HepG2 (cell line): ENCODE measurements around the gene CDH12. TPM values are rescaled to one million over a fixed set of nuclear protein-coding genes. Genes with fewer than 3 reads are reported as not detected.

Source experiments
- ATAC-seq: fragments of 200-7000 bp; cut with Tn5 transposase; 3 replicates; pipeline ENCODE4 v1.9.1; 2020; ENCODE audit warnings: mild to moderate bottlenecking, moderate library complexity
- BruUV-seq: library from RNA; stranded (reverse); fragments of 400-500 nt; replicated peaks from 2 replicates; lab custom pipeline; 2021; lab: Mats Ljungman, UMichigan
- CTCF ChIA-PET: fragments of 300-600 bp; formaldehyde crosslinking; extraction: SDS; loops from one replicate; lab custom pipeline; 2021; ENCODE audit warnings: low total read pairs, inconsistent platforms, low intra/inter-chr PET ratio; lab: Yijun Ruan, JAX
- POLR2A ChIA-PET: fragments of 350-600 bp; sonication (Branson Sonifier 250); formaldehyde crosslinking; loops from one replicate; lab custom pipeline; 2020; ENCODE audit warnings: antibody characterized with exemption, inconsistent platforms; lab: Yijun Ruan, JAX
- DNase-seq: peaks from one replicate; pipeline ENCODE4 v3.0.0-alpha.2; 2015; ENCODE audit warnings: low spot score
- FAIRE-seq: peaks from 3 replicates; lab custom pipeline; 2011; peaks lifted over from hg19 to GRCh38; lab: Jason Lieb, UNC
- H2AFZ ChIP-seq: one replicate; pipeline ENCODE4 v1.6.1; 2011; ENCODE audit warnings: low read length, inconsistent platforms
- H3K27ac ChIP-seq: fragments of 300-600 bp; 3 replicates; pipeline ENCODE4 v1.8.0; 2011; ENCODE audit warnings: mixed run types, mild to moderate bottlenecking, mixed read lengths, low read length, inconsistent platforms; ENCODE audit not compliant: insufficient read depth; ENCODE audit errors: extremely low read length
- H3K27me3 ChIP-seq, 2 experiments: fragments of 200-600 bp in 1 of 2; 2 replicates in 1 of 2; 3 replicates in 1 of 2; pipeline versions ENCODE4 v1.6.0 to v1.8.0; 2011; ENCODE audit warnings: low read length in 2 of 2, mild to moderate bottlenecking in 2 of 2, moderate library complexity in 2 of 2, inconsistent platforms in 1 of 2; ENCODE audit not compliant: insufficient read depth in 2 of 2, control insufficient read depth in 1 of 2
- H3K36me3 ChIP-seq, 2 experiments: fragments of 200-600 bp in 1 of 2; replicated peaks in 1 of 2; 2 replicates in 1 of 2; 3 replicates in 1 of 2; pipeline versions ENCODE4 v1.5.1 to v1.8.0; 2011; ENCODE audit warnings: low read length in 2 of 2, inconsistent platforms in 1 of 2; ENCODE audit not compliant: insufficient read depth in 2 of 2, control insufficient read depth in 1 of 2
- H3K4me1 ChIP-seq: 2 replicates; pipeline ENCODE4 v1.5.1; 2012; ENCODE audit warnings: low read length, inconsistent platforms; ENCODE audit not compliant: insufficient read depth
- H3K4me2 ChIP-seq: 2 replicates; pipeline ENCODE4 v1.6.0; 2011; ENCODE audit warnings: low read depth, low read length, inconsistent platforms
- H3K4me3 ChIP-seq, 3 experiments: fragments of 200-600 bp in 1 of 3; sonication (generic), shearing (Covaris generic) in 1 of 3; replicated peaks in 1 of 3; 2 replicates each; pipeline ENCODE4 v1.5.1; 2011 to 2016; ENCODE audit warnings: low read length in 3 of 3, inconsistent platforms in 2 of 3, low read depth in 2 of 3, mild to moderate bottlenecking in 2 of 3, control low read depth in 1 of 3, mixed read lengths in 1 of 3; ENCODE audit not compliant: insufficient read depth in 1 of 3
- H3K79me2 ChIP-seq: one replicate; pipeline ENCODE4 v1.6.1; 2011; ENCODE audit warnings: low read length, inconsistent platforms; ENCODE audit not compliant: insufficient read depth
- H3K9ac ChIP-seq: 2 replicates; pipeline ENCODE4 v1.6.0; 2011; ENCODE audit warnings: mild to moderate bottlenecking, low read depth, low read length, inconsistent platforms; ENCODE audit not compliant: insufficient read depth
- H3K9me3 ChIP-seq: 2 replicates; pipeline ENCODE4 v1.5.1; 2012; ENCODE audit warnings: mild to moderate bottlenecking, low read length
- H4K20me1 ChIP-seq: 2 replicates; pipeline ENCODE4 v1.6.0; 2011; ENCODE audit warnings: inconsistent platforms, mild to moderate bottlenecking, low read length, moderate library complexity; ENCODE audit not compliant: insufficient read depth
- DMAP1 ChIP-seq: IDR thresholded peaks from 2 replicates; pipeline ENCODE4 v1.6.1; 2016
- DPF2 ChIP-seq: sonication (generic); formaldehyde crosslinking; IDR thresholded peaks from 2 replicates; pipeline ENCODE4 v1.4.0; 2020; ENCODE audit warnings: mild to moderate bottlenecking, low read depth, missing genetic modification reagents, borderline replicate concordance
- FOXO4 ChIP-seq: sonication (generic); formaldehyde crosslinking; conservative IDR thresholded peaks from 2 replicates; pipeline ENCODE4 v1.8.1; 2023; ENCODE audit warnings: missing genetic modification reagents
- GMEB2 ChIP-seq: IDR thresholded peaks from 2 replicates; pipeline ENCODE4 v1.6.1; 2016; ENCODE audit warnings: missing biosample characterization, missing genetic modification reagents, low read depth
- HCFC1 ChIP-seq: fragments of 150-350 bp; IDR thresholded peaks from 2 replicates; pipeline ENCODE4 v1.6.1; 2014; ENCODE audit warnings: low read depth, low read length
- MTA3 ChIP-seq: sonication (generic); formaldehyde crosslinking; IDR thresholded peaks from 2 replicates; pipeline ENCODE4 v1.4.0; 2020; ENCODE audit warnings: missing genetic modification reagents
- SRSF1 ChIP-seq: fragments of 200-400 bp; formaldehyde crosslinking; optimal IDR thresholded peaks from 2 replicates; pipeline ENCODE3; 2017; ENCODE audit warnings: mild to moderate bottlenecking, low read depth, low read length, moderate library complexity
- ZFP90 ChIP-seq: sonication (generic); formaldehyde crosslinking; IDR thresholded peaks from 2 replicates; pipeline ENCODE4 v1.8.0; 2022; ENCODE audit warnings: missing genetic modification reagents, mild to moderate bottlenecking, inconsistent platforms, borderline replicate concordance
- ZNF501 ChIP-seq: sonication (generic); formaldehyde crosslinking; IDR thresholded peaks from 2 replicates; pipeline ENCODE4 v1.5.1; 2020; ENCODE audit warnings: mild to moderate bottlenecking, moderate library complexity, missing genetic modification reagents
- ZSCAN20 ChIP-seq: sonication (generic); formaldehyde crosslinking; IDR thresholded peaks from 2 replicates; pipeline ENCODE4 v1.4.0; 2020; ENCODE audit warnings: missing genetic modification reagents, mild to moderate bottlenecking, borderline replicate concordance
- ZUFSP ChIP-seq: sonication (generic); formaldehyde crosslinking; IDR thresholded peaks from 2 replicates; pipeline ENCODE4 v1.9.0; 2021; ENCODE audit warnings: missing genetic modification reagents, mild to moderate bottlenecking, borderline replicate concordance
- WGBS: methylation state at CpG from one replicate; pipeline ENCODE4 v1.1.6; 2017; ENCODE audit warnings: low lambda C conversion rate; 5-methylcytosine and 5-hydroxymethylcytosine counted together
- in situ Hi-C: cut with HindIII; loops from 2 replicates; pipeline ENCODE4 v1.10.0; 2017; ENCODE audit warnings: low pct_unique_long_range_greater_than_20kb; ENCODE audit not compliant: extremely low pct_ligation_motif_present
- intact Hi-C: fragments of 100-400 bp; cut with micrococcal nuclease; formaldehyde crosslinking; loops from one replicate; pipeline ENCODE4 v1.10.0; 2022; ENCODE audit not compliant: unreplicated experiment
- polyA plus RNA-seq, 8 experiments: library from polyadenylated mRNA; depleted of rRNA in 3 of 8; stranded (reverse) in 7 of 8; unstranded in 1 of 8; fragments of >200 nt; fragmentation: Illumina TruSeq in 4 of 8; extraction: Trizol in 4 of 8; gene quantifications; 2 replicates each; pipeline versions ENCODE4 v1.2.1 to v1.2.3, GENCODE V29; 2011 to 2016; ENCODE audit warnings: low read depth in 4 of 8, missing spikeins in 1 of 8, mixed read lengths in 1 of 8; ENCODE audit not compliant: insufficient read depth in 1 of 8
- total RNA-seq, 5 experiments: library from RNA; depleted of rRNA; stranded (reverse); fragments of >200 nt; fragmentation: Illumina TruSeq; extraction: Trizol; gene quantifications; 2 replicates each; pipeline ENCODE4 v1.2.3, GENCODE V29; 2016; ENCODE audit warnings: low read depth in 1 of 5

CDH12 gene
- total and polyA plus RNA-seq, 2 of the 13 experiments (the other 11 are each of a cell fraction or from before 2014, with no cell fraction given), result not detected

- Histone ChIP-seq H3K4me2 (no peak overlapping the region), H3K4me3 (no peak overlapping the region), H3K4me1 (no peaks in the 10 kb centered on the region), H3K27me3 (no peaks in the 10 kb centered on the region), H3K27ac (no peak overlapping the region), H3K9me3 (no peaks in the 10 kb centered on the region; the same call in 1 of the 2 replicates), H4K20me1 (no peaks in the 10 kb centered on the region), H3K79me2 (no peaks in the 10 kb centered on the region), H3K36me3 (no peaks in the 10 kb centered on the region), H3K9ac (no peak overlapping the region), H2AFZ (no peak overlapping the region)
- 15% methylated on average over 3 of the region's 3 CpGs for WGBS
- intact Hi-C loops, result no loop called here
- TF ChIP-seq ZUFSP (no peak), DPF2 (CRISPR knock-in tag) (no peak), MTA3 (CRISPR knock-in tag) (no peak), ZNF501 (CRISPR knock-in tag) (no peak), ZFP90 (CRISPR knock-in tag) (no peak), DMAP1 (no peak), GMEB2 (CRISPR knock-in tag) (no peak), ZSCAN20 (CRISPR knock-in tag) (no peak), SRSF1 (no peak), HCFC1 (no peak), FOXO4 (CRISPR knock-in tag) (no peak)
- ChIA-PET CTCF (no interaction called here), POLR2A (no interaction called here)
- DNase-seq (no peak), ATAC-seq (no peak), FAIRE-seq (no peak)
- no TSS peak for BruUV-seq
- in situ Hi-C loops, result no loop called here
Measured at GRCh38 chr5:22662391-22662790, 190.8 kb downstream of the CDH12 start.
